Dermis microvascular lymphatic vessel endothelial cell (primary cell): Measurements from ENCODE around the gene ZNF74. TPM values are rescaled to one million over a fixed set of nuclear protein-coding genes. Genes with fewer than 3 reads are reported as not detected.
"Not testable (repeated sequence)": the region's sequence is repeated elsewhere in the genome, so short reads cannot be mapped to it uniquely, and the experiment has no call there.

Experiments
- DNase-seq, 2 donors: peaks; one replicate each; pipeline versions ENCODE4 v3.0.0 to v3.0.0-alpha.2; 2010; ENCODE audit warnings: low read depth in 2 of 2
- total RNA-seq: library from RNA; depleted of rRNA; stranded (reverse); fragments of >200 nt; gene quantifications from 2 replicates; pipeline ENCODE4 v1.2.1, GENCODE V29; 2014

The ZNF74 gene
- total RNA-seq, 1 donor from 2014 or later: 10.0 TPM

GRCh38 chr22:20446383-20446970 is 52.5 kb downstream of the ZNF74 start:
- no peak for DNase-seq

- DNase-seq: no peak
Observed at GRCh38 chr22:20448630-20449029, 54.7 kb downstream of the ZNF74 start.

DNA sequence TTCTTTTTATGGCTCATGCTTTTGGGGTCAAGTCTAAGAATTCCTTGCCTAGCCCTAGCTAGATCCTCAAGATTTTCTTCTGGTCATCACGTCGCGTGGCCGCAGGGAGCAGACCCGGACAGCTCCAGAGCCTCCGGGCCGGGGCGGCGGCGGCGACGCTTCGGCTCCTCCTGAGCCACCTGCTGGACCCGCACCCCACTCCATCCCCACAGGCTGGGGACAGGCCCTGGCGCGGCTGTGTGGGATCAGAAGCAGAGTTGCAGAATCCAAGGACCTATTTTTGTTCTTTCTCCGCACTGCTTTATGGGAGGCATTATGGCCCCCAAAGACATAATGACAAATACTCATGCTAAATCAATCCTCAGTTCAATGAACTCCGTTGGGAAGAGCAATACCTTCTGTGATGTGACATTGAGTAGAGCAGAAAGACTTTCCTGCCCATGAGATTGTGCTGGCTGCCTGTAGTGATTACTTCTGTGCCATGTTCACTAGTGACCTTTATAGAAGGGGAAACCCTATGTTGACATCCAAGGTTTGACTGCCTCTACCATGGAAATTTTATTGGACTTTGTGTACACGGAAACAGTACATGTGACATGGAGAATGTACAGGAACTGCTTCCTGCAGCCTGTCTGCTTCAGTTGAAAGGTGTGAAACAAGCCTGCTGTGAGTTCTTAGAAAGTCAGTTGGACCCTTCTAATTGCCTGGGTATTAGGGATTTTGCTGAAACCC is 56.0 kb downstream of the ZNF74 start:
- no peak for DNase-seq

DNA sequence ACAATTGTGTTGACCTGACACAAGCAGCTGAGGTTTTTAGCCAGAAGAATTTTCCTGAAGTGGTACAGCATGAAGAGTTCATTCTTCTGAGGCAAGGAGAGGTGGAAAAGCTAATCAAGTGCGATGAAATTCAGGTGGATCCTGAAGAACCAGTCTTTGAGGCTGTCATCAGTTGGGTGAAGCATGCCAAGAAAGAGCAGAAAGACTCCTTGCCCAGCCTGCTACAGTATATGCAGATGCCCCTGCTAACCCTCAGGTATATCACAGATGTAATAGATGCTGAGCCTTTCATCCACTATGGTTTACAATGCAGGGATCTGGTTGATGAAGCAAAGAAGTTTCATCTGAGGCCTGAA is 56.6 kb downstream of the ZNF74 start:
- DNase-seq: no peak

DNA sequence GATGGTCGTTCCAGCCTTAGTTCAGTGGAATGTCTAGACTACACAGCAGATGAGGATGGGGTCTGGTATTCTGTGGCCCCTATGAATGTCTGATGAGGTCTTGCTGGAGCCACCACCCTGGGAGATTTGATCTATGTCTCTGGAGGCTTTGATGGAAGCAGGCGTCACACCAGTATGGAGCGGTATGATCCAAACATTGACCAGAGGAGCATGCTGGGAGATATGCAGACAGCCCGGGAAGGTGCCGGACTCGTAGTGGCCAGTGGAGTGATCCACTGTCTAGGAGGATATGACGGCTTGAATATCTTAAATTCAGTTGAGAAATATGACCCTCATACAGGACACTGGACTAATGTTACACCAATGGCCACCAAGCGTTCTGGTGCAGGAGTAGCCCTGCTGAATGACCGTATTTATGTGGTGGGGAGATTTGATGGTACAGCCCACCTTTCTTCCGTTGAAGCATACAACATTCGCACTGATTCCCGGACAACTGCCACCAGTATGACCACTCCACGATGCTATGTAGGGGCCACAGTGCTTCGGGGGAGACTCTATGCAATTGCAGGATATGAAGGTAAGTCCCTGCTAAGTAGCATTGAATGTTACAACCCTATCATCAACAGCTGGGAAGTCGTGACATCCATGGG is 57.3 kb downstream of the ZNF74 start:
- DNase-seq: not testable (repeated sequence)

DNA sequence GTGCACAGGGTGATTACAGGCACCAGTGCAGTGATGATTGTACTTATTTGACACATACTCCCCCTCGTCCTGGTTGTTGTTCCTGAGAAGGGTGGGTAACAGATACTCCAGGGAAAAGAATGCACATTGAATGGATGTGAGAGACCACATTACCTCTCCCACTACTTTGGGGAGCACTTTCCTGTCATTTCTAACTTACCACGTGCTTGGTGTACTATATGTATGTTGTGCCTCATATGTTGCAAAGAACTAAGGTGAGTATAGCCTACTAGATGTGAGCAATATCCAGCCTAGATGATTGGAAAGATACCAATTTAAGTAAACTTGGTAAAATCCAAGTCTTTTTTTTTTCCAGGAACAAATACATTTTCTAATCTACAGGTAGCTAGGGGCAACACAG is 58.0 kb downstream of the ZNF74 start:
- DNase-seq: no peak

DNA sequence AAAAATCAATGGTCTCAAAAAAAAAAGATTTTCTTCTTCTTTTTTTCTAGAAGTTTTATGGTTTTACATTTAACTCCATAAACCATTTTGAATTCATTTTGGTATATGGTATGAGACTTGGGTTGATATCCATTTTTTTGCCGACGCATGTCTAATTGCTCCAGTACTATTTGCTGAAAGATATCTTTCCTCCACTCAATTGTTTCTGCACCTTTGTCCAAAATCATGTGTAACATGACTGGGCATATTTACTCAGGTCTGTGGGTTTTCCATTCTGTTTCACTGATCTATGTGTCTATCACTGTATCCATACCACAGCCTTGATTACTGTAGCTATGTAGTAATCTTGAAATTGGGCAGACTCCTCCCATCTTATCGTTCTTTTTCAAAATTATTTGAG is 59.3 kb downstream of the ZNF74 start:
- no peak for DNase-seq

GRCh38 chr22:20455709-20456063 is 61.7 kb downstream of the ZNF74 start:
- no peak for DNase-seq

- DNase-seq: peak; percentile 77 to 86
Observed at GRCh38 chr22:20456064-20456721, 62.2 kb downstream of the ZNF74 start.

- DNase-seq: no peak
Observed at GRCh38 chr22:20456722-20457076, 62.7 kb downstream of the ZNF74 start.

DNA sequence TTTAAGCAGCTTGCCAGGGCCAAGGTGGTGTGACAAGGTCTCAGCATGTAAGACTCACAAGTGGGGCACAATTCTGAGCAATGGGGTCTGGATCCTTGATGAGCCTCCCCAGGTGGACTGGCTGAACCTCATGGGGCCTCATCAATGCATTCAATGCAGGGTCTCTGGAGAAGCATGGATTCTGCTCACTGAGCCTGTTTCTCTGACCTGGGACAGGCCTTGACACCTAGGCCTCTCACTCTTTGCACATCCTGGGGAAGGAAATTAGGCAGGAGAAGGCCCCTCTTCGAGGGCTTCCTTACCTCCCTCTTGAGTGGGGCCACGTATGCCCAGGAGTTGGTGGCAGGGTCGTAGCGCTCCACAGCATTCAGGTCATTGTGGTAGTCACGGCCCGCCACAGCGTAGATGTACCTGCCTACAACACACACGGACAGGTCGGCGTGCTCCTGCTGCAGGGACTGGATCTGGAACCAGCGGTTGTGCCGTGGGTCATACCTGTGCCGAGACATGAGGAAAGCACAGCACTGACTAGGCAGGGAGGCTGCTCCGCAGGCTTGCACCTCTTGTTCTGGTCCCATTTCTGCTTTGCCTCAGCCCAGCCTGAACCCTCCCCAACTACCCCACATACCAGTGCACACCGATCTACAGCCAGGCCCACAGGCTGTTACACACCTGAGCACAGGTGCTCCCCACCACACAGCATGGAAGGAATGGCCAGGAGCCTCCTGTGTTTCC is 63.7 kb downstream of the ZNF74 start:
- DNase-seq: no peak

Other genes starting within 250 kb of the ZNF74 start
- gene CCDC188, start 243.1 kb upstream of the ZNF74 start, total RNA-seq: 4.9 and 5.0 TPM in 2 replicates
- 1.2 and 2.3 TPM in 2 replicates for gene RTN4R, start 125.8 kb upstream of the ZNF74 start, total RNA-seq
- 33.9 and 59.7 TPM in 2 replicates for gene DGCR6L, start 74.1 kb upstream of the ZNF74 start, total RNA-seq
- gene SCARF2, start 43.7 kb downstream of the ZNF74 start, total RNA-seq: 4.6 and 7.1 TPM in 2 replicates
- 14.9 and 23.6 TPM in 2 replicates for gene KLHL22, start 101.6 kb downstream of the ZNF74 start, total RNA-seq
- gene MED15, start 113.5 kb downstream of the ZNF74 start, total RNA-seq: 21.3 and 29.5 TPM in 2 replicates